A673 (cell line): Measurements from ENCODE around the gene PZP.

Source experiments
- CTCF ChIP-seq: fragments of 300-800, 200-600 bp; sonication (generic); conservative IDR thresholded peaks from 2 replicates; pipeline ENCODE4 v1.5.1; 2017; ENCODE audit warnings: low read depth, mild to moderate bottlenecking, antibody characterized with exemption, low read length, moderate library complexity, mixed read lengths
- EZH2 ChIP-seq: fragments of 200-600 bp; sonication (generic); IDR thresholded peaks from 2 replicates; pipeline ENCODE4 v1.6.1; 2017; ENCODE audit warnings: borderline replicate concordance, low read depth, mild to moderate bottlenecking, mixed read lengths, antibody characterized with exemption, low read length; ENCODE audit not compliant: poor library complexity, severe bottlenecking

- TF ChIP-seq CTCF = no peak
- TF ChIP-seq EZH2 = no peak
Observed at GRCh38 chr12:9253464-9253863, 45.3 kb upstream of the PZP start.
